Skeletal muscle tissue (tissue), 4 donors: ENCODE results near the gene KIF21A. TPM values are rescaled to one million over a fixed set of nuclear protein-coding genes. Genes with fewer than 3 reads are reported as not detected.

ENCODE experiments used
- H3K27ac ChIP-seq: one replicate; pipeline ENCODE4 v1.7.0; 2013; ENCODE audit warnings: mild to moderate bottlenecking, low read depth, low read length, inconsistent platforms
- H3K27me3 ChIP-seq, 3 donors: one replicate each; pipeline ENCODE4 v1.7.0; 2013; ENCODE audit warnings: low read length in 3 of 3; ENCODE audit not compliant: control insufficient read depth in 3 of 3, insufficient read depth in 3 of 3
- H3K36me3 ChIP-seq, 3 donors: one replicate each; pipeline ENCODE4 v1.7.0; 2013; ENCODE audit warnings: low read length in 3 of 3; ENCODE audit not compliant: control insufficient read depth in 3 of 3, insufficient read depth in 3 of 3
- H3K4me1 ChIP-seq, 3 donors: one replicate each; pipeline ENCODE4 v1.7.0; 2013; ENCODE audit warnings: low read length in 3 of 3, mild to moderate bottlenecking in 3 of 3; ENCODE audit not compliant: control insufficient read depth in 3 of 3, insufficient read depth in 3 of 3
- H3K4me3 ChIP-seq, 3 donors: one replicate each; pipeline ENCODE4 v1.7.0; 2013; ENCODE audit warnings: low read length in 3 of 3
- H3K9ac ChIP-seq, 3 donors: one replicate each; pipeline ENCODE4 v1.7.0; 2013; ENCODE audit warnings: low read length in 3 of 3, mild to moderate bottlenecking in 3 of 3, moderate library complexity in 2 of 3, low read depth in 1 of 3
- H3K9me3 ChIP-seq, 3 donors: one replicate each; pipeline ENCODE4 v1.7.0; 2013; ENCODE audit warnings: low read length in 3 of 3; ENCODE audit not compliant: control insufficient read depth in 3 of 3
- total RNA-seq: library from RNA; depleted of rRNA; stranded (reverse); fragments of >200 nt; gene quantifications from one replicate; pipeline ENCODE4 v1.2.3, GENCODE V29; 2014
- donor health status: Osteomylitis.

KIF21A gene
- total RNA-seq, 1 donor from 2014 or later: 6.3 TPM

DNA sequence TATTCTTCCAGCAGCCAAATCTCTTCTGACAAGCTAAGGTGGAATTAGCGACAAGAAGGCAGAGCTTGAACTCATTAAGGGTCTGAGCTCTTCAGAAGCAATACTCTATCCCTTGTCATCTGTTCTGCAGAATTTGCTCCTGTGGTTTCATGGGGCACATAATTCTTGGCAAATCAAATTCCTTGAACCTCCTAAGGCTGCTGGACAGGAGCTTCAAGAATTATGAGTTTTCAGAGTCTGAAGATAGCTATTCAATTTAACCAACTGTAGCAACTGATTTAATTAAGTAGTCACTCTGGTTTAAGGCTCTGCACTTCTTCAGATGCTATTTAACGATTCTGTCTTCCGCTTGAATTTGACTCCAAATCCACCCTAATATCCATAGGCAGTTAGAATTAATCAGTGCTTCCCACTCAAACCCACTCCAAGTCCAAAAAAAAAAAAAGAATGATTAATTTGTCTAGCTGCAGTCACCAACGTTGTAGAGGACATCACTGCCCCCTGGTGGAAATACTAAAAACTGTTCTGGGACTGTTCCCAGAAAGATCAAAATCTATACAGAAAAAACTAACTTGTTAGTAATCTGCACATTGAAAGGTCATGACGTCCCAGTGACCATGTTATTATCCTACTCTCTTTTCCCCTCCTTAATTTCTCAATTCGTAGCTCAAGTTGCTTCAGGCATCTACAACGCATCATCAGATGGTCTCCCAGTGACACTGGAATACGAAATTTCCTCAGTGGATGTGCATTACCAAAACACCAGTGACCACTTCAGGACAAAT, 169.9 kb downstream of the KIF21A start:
- H3K4me3 ChIP-seq: no peak overlapping the region
- no peak overlapping the region for H3K9ac ChIP-seq
- no peak overlapping the region for H3K27ac ChIP-seq
- no peaks in the 10 kb centered on the region for H3K27me3 ChIP-seq
- no peaks in the 10 kb centered on the region for H3K36me3 ChIP-seq
- no peaks in the 10 kb centered on the region for H3K4me1 ChIP-seq
- H3K9me3 ChIP-seq: no peaks in the 10 kb centered on the region

DNA sequence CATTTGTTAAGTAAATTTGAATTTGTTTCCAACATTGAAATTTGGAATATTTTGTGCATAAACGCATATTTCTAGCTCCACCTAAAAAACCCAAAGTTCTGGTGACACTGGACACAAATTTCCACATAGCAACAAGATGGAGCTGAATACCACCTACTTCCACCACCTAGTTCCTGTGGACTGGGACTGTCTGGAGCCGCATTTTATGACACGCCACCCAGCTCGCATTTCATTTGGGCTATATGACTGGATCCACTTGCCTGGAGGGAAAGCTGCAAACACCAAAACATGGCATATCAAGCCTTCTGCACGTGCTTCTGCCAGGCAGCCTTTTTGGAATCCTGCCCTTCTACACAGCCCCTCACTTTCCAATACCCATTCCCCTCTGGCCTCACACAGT, 173.4 kb downstream of the KIF21A start:
- Histone ChIP-seq H3K9ac (no peak overlapping the region), H3K4me3 (no peak overlapping the region), H3K27me3 (no peaks in the 10 kb centered on the region), H3K27ac (no peak overlapping the region), H3K9me3 (no peaks in the 10 kb centered on the region), H3K36me3 (no peaks in the 10 kb centered on the region), H3K4me1 (no peaks in the 10 kb centered on the region)

DNA sequence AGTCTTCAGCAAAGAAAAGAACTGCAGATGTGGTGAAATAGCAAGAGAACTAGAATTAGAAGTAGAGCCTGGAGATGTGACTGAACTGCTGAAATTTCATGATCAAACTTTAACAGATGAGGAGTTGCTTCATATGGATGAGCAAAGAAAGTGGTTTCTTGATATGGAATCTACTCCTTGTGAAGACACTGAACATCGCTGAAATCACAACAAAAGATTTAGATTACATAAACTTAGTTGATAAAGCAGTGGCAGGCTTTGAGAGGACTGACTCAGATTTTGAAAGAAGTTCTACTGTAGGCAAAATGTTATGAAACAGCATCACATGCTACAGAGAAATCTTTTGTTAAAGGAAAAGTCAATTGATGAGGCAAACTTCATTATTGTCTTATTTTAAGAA, 175.0 kb downstream of the KIF21A start:
- Histone ChIP-seq H3K27ac (no peak overlapping the region), H3K4me1 (no peaks in the 10 kb centered on the region), H3K4me3 (no peak overlapping the region), H3K9ac (no peak overlapping the region), H3K9me3 (no peaks in the 10 kb centered on the region), H3K36me3 (no peaks in the 10 kb centered on the region), H3K27me3 (no peaks in the 10 kb centered on the region)

DNA sequence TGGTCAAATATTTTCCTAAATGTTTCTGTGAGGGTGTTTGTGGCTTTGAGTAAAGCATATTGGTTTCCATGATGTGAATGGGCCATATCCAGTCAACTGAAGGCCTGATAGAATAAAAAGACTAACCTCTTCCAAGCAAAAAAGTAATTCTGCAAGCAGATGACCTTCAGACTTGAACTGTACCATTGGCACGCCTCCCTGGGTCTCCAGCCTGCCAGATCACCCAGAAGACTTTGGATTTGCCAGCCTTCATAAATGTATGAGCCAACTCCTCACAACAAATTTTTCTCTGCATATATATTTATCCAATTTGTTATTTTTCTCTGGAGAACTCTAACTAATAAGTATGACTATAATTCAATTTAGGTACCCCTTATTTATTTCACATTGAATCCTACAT, 190.3 kb downstream of the KIF21A start:
- no peaks in the 10 kb centered on the region for H3K36me3 ChIP-seq
- no peak overlapping the region for H3K4me3 ChIP-seq
- no peaks in the 10 kb centered on the region for H3K27me3 ChIP-seq
- no peak overlapping the region for H3K27ac ChIP-seq
- H3K4me1 ChIP-seq: no peaks in the 10 kb centered on the region
- H3K9me3 ChIP-seq: peaks cover 0 to 2% (median 0%) of the 10 kb centered on the region in 3 donors
- no peak overlapping the region for H3K9ac ChIP-seq

Other genes with a start within 250 kb of the KIF21A start
- 1.0 TPM for gene ABCD2, start 176.7 kb upstream of the KIF21A start, total RNA-seq